ENCODE measurements around the gene PTPRM.

PTPRM gene

GRCh38 chr18:8358033-8358765, 791.1 kb downstream of the PTPRM start:
- TF ChIP-seq, protein P1, sequence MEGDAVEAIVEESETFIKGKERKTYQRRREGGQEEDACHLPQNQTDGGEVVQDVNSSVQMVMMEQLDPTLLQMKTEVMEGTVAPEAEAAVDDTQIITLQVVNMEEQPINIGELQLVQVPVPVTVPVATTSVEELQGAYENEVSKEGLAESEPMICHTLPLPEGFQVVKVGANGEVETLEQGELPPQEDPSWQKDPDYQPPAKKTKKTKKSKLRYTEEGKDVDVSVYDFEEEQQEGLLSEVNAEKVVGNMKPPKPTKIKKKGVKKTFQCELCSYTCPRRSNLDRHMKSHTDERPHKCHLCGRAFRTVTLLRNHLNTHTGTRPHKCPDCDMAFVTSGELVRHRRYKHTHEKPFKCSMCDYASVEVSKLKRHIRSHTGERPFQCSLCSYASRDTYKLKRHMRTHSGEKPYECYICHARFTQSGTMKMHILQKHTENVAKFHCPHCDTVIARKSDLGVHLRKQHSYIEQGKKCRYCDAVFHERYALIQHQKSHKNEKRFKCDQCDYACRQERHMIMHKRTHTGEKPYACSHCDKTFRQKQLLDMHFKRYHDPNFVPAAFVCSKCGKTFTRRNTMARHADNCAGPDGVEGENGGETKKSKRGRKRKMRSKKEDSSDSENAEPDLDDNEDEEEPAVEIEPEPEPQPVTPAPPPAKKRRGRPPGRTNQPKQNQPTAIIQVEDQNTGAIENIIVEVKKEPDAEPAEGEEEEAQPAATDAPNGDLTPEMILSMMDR (conservative IDR thresholded peaks at IDR 0.05; ENCODE audit: low read depth, low read length), result no peak
- no peak overlapping the region for H2AFZ ChIP-seq (ENCODE audit: low read depth)
- H3K27ac ChIP-seq, result no peak overlapping the region
- no peaks in the 10 kb centered on the region for H3K79me2 ChIP-seq (ENCODE audit: insufficient read depth, low read depth)
- no peak overlapping the region for H3K4me3 ChIP-seq (IDR thresholded peaks at IDR 0.05; ENCODE audit: insufficient read depth, low read depth, low read length)
- no peaks in the 10 kb centered on the region for H4K20me1 ChIP-seq (ENCODE audit: insufficient read depth)
- H3K36me3 ChIP-seq (ENCODE audit: insufficient read depth), result no peaks in the 10 kb centered on the region
- H3K9ac ChIP-seq, result no peak overlapping the region
- H3K27me3 ChIP-seq (ENCODE audit: insufficient read depth, low read depth), result no peaks in the 10 kb centered on the region
- no peaks in the 10 kb centered on the region for H3K4me1 ChIP-seq (ENCODE audit: low read depth, poor library complexity, severe bottlenecking)
- no peak overlapping the region for H3K4me2 ChIP-seq

DNA sequence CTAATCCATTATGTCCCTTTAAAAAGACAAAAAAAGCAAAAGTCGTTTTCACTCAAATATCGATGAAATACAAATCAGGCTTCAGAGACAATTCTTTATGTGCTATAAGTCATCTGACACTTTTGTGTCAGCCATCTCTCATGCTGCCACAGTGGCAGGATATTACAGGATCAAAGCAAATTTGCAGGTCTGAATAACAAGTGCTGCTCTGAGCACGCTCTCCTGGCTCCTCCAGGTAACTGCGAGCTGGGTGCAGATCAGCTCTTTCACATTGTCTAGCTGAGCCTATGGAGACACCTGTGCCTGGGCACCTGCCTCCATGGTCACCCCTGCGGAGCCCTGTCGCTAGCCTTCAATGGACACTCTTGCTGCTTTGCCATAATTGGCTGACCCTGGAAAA, 792.0 kb downstream of the PTPRM start:
- Histone ChIP-seq H4K20me1 (ENCODE audit: insufficient read depth) (no peaks in the 10 kb centered on the region), H3K4me2 (no peak overlapping the region), H3K36me3 (ENCODE audit: insufficient read depth) (no peaks in the 10 kb centered on the region), H3K79me2 (ENCODE audit: insufficient read depth, low read depth) (no peaks in the 10 kb centered on the region), H3K27me3 (ENCODE audit: insufficient read depth, low read depth) (no peaks in the 10 kb centered on the region), H3K27ac (no peak overlapping the region), H3K4me3 (IDR thresholded peaks at IDR 0.05; ENCODE audit: insufficient read depth, low read depth, low read length) (no peak overlapping the region), H2AFZ (ENCODE audit: low read depth) (no peak overlapping the region), H3K4me1 (ENCODE audit: low read depth, poor library complexity, severe bottlenecking) (no peaks in the 10 kb centered on the region), H3K9ac (no peak overlapping the region)
- TF ChIP-seq, protein P1 (conservative IDR thresholded peaks at IDR 0.05; ENCODE audit: low read depth, low read length), result no peak

DNA sequence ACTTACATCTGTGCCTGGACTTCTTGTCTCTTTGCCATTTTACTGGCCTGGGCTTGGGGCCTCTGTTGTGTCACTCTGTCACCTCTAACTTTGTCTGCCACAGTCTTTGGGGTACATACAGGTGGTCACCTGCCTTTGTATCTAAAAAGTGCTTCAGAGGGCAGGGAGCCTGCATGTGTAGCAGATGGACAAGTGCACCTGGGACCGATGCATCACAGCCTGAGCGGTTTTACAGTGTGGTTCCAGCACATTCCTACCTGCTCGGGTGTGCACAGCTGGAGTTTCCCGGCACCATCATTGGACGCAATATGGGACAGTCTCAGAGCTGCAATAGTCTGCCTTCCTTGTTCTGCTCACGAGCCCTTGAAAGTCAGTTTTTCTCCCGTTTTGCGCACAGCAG, 792.4 kb downstream of the PTPRM start:
- TF ChIP-seq, protein P1 (conservative IDR thresholded peaks at IDR 0.05; ENCODE audit: low read depth, low read length), result no peak
- no peaks in the 10 kb centered on the region for H3K27me3 ChIP-seq (ENCODE audit: insufficient read depth, low read depth)
- no peaks in the 10 kb centered on the region for H4K20me1 ChIP-seq (ENCODE audit: insufficient read depth)
- no peak overlapping the region for H3K4me3 ChIP-seq (IDR thresholded peaks at IDR 0.05; ENCODE audit: insufficient read depth, low read depth, low read length)
- no peaks in the 10 kb centered on the region for H3K79me2 ChIP-seq (ENCODE audit: insufficient read depth, low read depth)
- no peak overlapping the region for H3K27ac ChIP-seq
- no peaks in the 10 kb centered on the region for H3K36me3 ChIP-seq (ENCODE audit: insufficient read depth)
- no peak overlapping the region for H3K4me2 ChIP-seq
- no peak overlapping the region for H3K9ac ChIP-seq
- no peaks in the 10 kb centered on the region for H3K4me1 ChIP-seq (ENCODE audit: low read depth, poor library complexity, severe bottlenecking)
- H2AFZ ChIP-seq (ENCODE audit: low read depth), result no peak overlapping the region

DNA sequence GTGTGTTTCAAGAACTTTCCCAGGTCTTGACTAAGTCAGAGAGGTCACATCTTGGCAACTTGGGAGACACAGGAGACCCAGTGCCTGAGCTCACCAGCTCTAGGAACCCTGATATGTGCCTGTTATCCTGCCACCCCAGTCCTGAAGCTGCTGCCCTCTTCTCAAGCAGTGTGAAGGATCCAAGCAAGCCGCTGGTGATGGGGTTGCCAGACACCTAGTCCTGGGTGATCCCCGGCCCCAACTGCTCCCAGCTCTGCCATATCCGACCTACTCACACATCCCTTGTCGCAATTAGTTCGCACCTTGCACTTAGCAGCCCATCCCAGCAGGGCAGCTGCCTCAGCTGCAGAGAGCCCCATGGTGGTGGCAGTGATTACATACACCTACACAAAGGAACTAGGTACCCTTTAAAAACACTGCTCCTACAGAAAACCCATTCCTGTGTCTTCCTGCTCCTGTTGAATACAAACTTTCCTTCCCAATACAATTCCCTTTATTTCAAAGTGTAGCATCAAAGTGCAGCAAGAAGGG, 794.9 kb downstream of the PTPRM start:
- no peaks in the 10 kb centered on the region for H4K20me1 ChIP-seq (ENCODE audit: insufficient read depth)
- H3K79me2 ChIP-seq (ENCODE audit: insufficient read depth, low read depth), result no peaks in the 10 kb centered on the region
- H3K9ac ChIP-seq, result no peak overlapping the region
- H3K27me3 ChIP-seq (ENCODE audit: insufficient read depth, low read depth), result no peaks in the 10 kb centered on the region
- no peaks in the 10 kb centered on the region for H3K4me1 ChIP-seq (ENCODE audit: low read depth, poor library complexity, severe bottlenecking)
- H3K4me3 ChIP-seq (IDR thresholded peaks at IDR 0.05; ENCODE audit: insufficient read depth, low read depth, low read length), result no peak overlapping the region
- no peak overlapping the region for H3K4me2 ChIP-seq
- TF ChIP-seq, protein P1 (conservative IDR thresholded peaks at IDR 0.05; ENCODE audit: low read depth, low read length), result no peak
- H3K27ac ChIP-seq, result no peak overlapping the region
- H2AFZ ChIP-seq (ENCODE audit: low read depth), result no peak overlapping the region
- no peaks in the 10 kb centered on the region for H3K36me3 ChIP-seq (ENCODE audit: insufficient read depth)

Measured in KMS-11 (cell line).